ENCODE results near the gene COL6A3.

COL6A3 gene, protein sequence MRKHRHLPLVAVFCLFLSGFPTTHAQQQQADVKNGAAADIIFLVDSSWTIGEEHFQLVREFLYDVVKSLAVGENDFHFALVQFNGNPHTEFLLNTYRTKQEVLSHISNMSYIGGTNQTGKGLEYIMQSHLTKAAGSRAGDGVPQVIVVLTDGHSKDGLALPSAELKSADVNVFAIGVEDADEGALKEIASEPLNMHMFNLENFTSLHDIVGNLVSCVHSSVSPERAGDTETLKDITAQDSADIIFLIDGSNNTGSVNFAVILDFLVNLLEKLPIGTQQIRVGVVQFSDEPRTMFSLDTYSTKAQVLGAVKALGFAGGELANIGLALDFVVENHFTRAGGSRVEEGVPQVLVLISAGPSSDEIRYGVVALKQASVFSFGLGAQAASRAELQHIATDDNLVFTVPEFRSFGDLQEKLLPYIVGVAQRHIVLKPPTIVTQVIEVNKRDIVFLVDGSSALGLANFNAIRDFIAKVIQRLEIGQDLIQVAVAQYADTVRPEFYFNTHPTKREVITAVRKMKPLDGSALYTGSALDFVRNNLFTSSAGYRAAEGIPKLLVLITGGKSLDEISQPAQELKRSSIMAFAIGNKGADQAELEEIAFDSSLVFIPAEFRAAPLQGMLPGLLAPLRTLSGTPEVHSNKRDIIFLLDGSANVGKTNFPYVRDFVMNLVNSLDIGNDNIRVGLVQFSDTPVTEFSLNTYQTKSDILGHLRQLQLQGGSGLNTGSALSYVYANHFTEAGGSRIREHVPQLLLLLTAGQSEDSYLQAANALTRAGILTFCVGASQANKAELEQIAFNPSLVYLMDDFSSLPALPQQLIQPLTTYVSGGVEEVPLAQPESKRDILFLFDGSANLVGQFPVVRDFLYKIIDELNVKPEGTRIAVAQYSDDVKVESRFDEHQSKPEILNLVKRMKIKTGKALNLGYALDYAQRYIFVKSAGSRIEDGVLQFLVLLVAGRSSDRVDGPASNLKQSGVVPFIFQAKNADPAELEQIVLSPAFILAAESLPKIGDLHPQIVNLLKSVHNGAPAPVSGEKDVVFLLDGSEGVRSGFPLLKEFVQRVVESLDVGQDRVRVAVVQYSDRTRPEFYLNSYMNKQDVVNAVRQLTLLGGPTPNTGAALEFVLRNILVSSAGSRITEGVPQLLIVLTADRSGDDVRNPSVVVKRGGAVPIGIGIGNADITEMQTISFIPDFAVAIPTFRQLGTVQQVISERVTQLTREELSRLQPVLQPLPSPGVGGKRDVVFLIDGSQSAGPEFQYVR (N-terminal part only)

DNA sequence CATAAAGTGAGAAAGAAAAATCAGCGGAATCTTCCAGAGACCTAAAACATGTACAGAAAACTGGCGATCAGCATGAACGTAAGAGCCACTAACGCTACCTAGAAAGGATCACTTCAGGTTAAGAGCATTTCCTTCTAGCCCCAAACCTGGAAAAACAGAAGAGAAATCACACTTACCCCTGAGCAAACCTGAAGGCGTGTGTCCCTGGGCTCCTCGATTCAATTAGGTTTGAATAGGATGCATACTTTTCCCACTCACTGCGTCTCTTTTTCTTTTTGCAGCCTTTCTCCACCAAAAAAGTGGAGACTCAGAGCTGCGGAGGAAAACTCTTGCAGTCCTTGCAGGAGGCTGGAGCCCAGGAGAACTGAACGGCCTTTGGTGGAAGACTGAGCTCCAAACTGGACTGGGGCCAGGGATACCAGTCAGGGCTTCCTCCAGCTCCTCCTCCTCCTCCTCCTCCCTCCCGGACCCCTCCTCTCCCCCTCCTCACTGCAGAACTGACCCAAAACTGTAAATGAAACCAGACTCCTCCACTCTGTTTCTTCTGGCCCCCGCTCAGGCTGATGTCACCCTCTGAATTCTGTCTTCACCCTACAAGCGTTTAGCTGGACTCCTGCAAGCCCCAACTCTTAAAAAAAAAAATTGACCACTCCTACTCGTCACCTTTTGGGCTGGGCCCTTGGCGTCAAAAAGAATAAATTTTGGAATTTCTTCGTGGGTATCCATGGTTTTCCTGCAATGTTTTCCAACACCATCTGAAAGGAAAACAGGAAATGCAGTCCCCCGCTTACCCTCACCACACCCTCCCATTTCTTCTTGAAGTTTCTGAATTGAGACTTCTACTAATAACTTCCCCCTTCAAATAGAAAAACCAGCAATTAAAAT, at the start of gene COL6A3:
COL6A3 (minus strand) TSS at position 388 of the 885 bp plus-strand sequence. CDS start 17,347 bp downstream, outside the sequence.
- no peak for DNase-seq (ENCODE audit: low read depth)

DNA sequence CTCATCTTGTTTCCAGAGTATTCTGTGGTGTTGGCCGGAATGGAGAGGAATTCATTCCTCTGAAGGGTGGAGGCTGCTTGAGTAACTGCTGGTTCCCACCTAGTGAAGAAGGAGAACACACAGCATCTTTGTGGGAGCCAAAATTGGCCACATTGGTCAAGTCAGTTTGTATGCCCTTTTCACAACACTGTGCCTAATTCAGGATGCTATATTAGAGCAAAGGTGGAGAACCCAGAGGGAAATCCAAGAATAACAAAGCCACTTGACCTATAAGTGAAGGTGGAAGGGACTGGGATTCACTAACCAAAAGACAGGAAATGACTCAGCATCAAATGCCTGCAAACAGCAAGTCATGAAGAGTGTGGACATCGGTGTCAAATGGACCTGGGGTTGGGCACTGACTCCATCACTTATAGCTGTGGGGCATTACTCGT, 45.8 kb upstream of the COL6A3 start:
- DNase-seq (ENCODE audit: low read depth): no peak

DNA sequence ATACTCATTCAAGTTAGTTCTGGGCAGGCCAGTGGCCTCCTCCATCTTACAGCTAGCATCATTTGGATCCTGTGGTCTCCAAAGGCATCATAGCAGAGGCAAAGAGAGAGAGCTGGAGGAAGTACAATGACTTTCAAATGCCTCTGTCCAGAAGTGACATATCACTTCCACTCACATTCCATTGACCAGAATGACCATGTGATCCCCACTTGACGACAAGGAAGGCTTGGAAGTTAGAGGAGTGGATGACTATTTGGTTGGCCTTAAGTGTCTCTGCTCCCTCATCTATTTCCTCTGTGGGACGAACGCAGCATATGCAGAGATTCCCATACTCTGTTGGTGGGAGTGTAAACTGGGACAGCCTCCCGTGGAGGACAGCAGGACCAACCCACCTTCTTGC, 45.3 kb upstream of the COL6A3 start:
- DNase-seq (ENCODE audit: low read depth): no peak

GRCh38 chr2:237458519-237458918, 44.6 kb upstream of the COL6A3 start:
- no peak for DNase-seq (ENCODE audit: low read depth)

- DNase-seq (ENCODE audit: low read depth): no peak
These were observed 43.5 kb upstream of the COL6A3 start for GRCh38 chr2:237457388-237457941.

- no peak for DNase-seq (ENCODE audit: low read depth)
These were observed 42.4 kb upstream of the COL6A3 start for GRCh38 chr2:237456200-237456843.

- no peak for DNase-seq (ENCODE audit: low read depth)
These were observed 41.8 kb upstream of the COL6A3 start for GRCh38 chr2:237455764-237456163.

- DNase-seq (ENCODE audit: low read depth): no peak
These were observed 39.7 kb upstream of the COL6A3 start for GRCh38 chr2:237453671-237454070.

- DNase-seq (ENCODE audit: low read depth): no peak
These were observed 38.9 kb upstream of the COL6A3 start for GRCh38 chr2:237452861-237453260.

- DNase-seq (ENCODE audit: low read depth): no peak
These were observed 37.9 kb upstream of the COL6A3 start for GRCh38 chr2:237451643-237452469.

GRCh38 chr2:237450583-237450982, 36.6 kb upstream of the COL6A3 start:
- DNase-seq (ENCODE audit: low read depth): no peak

DNA sequence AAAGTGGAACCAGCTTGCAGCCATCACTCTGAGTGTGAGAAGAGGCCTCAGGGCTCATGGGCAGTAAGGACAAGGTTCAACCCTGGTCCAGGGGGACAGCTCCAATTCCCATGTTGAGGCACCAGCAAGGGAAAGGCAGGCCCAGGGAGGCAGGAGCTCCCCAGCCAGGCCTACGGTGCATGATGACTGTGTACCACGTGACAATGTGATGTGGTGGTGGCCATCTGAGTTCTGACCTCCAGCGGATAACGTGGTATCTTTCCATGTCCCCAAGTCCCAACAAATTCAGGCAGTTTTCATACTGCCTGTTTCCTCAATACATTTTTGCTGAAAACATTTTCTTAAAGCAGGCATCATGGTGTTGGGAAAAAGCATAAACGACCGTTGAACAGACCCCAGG, 36.1 kb upstream of the COL6A3 start:
- no peak for DNase-seq (ENCODE audit: low read depth)

GRCh38 chr2:237449193-237449881, 35.4 kb upstream of the COL6A3 start:
- DNase-seq (ENCODE audit: low read depth): no peak

DNA sequence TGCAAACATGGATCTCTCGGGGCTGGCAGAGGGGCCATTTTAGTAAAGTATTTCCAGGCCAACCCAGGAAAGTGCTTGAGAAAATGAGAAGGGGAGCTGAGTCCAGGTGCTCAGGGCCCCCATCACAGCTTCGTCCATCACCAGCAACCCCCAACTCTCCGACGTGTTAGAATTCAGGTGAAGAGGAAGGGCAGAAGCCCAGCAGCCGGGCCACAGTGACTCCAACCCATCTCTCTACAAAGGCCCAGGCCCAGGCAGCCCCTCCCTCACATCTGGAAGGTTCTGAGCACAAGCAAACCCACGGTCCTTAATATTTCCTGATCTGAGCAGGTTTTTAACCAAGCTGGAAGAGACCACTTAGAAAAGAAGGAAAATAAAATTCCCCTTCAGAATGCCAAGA, 34.7 kb upstream of the COL6A3 start:
- DNase-seq (ENCODE audit: low read depth): no peak

- no peak for DNase-seq (ENCODE audit: low read depth)
These were observed 34.2 kb upstream of the COL6A3 start for GRCh38 chr2:237448171-237448570.

- no peak for DNase-seq (ENCODE audit: low read depth)
These were observed 33.5 kb upstream of the COL6A3 start for GRCh38 chr2:237447496-237447895.

- no peak for DNase-seq (ENCODE audit: low read depth)
These were observed 32.3 kb upstream of the COL6A3 start for GRCh38 chr2:237446338-237446665.

- DNase-seq (ENCODE audit: low read depth): no peak
These were observed 31.8 kb upstream of the COL6A3 start for GRCh38 chr2:237445611-237446337.

All from activated T-cell treated with anti-CD3 and anti-CD28 coated beads for 24 hours (primary cell).